Esophagus squamous epithelium (tissue), 5 donors: ENCODE results near the gene ERCC6L2. TPM values are rescaled to one million over a fixed set of nuclear protein-coding genes. Genes with fewer than 3 reads are reported as not detected.
A peak's percentile ranks its signal among the peaks of the same experiment; 100 is the strongest.

Source experiments
- DNase-seq: peaks from one replicate; lab custom pipeline; 2025; lab: John Stamatoyannopoulos, UW
- H3K27ac ChIP-seq, 4 donors: fragments of 200-600 bp; sonication (generic); one replicate each; pipeline ENCODE4 v1.5.1; 2016 to 2019; ENCODE audit warnings: mild to moderate bottlenecking in 1 of 4
- H3K27me3 ChIP-seq, 4 donors: fragments of 200-600 bp; sonication (generic); 1 replicate in 3 of 4; 2 replicates in 1 of 4; pipeline versions ENCODE4 v1.5.1 to v1.6.0; 2017 to 2021; ENCODE audit warnings: antibody characterized with exemption in 1 of 4
- H3K36me3 ChIP-seq, 3 donors: fragments of 200-600 bp; sonication (generic); one replicate each; pipeline ENCODE4 v1.5.1; 2016 to 2019
- H3K4me1 ChIP-seq, 3 donors: fragments of 200-600 bp; sonication (generic); one replicate each; pipeline ENCODE4 v1.5.1; 2017 to 2019
- H3K4me3 ChIP-seq, 4 donors: fragments of 200-600 bp; sonication (generic); 1 replicate in 3 of 4; 2 replicates in 1 of 4; pipeline ENCODE4 v1.5.1; 2016 to 2019; ENCODE audit warnings: mild to moderate bottlenecking in 2 of 4, moderate library complexity in 1 of 4
- H3K9me3 ChIP-seq, 3 donors: fragments of 200-600 bp; sonication (generic); one replicate each; pipeline ENCODE4 v1.5.1; 2016 to 2019
- CTCF ChIP-seq, 6 experiments: fragments of 450-650 bp in 4 of 6; fragments of 200-600 bp in 2 of 6; sonication (generic) in 2 of 6; IDR thresholded peaks; one replicate each; pipeline ENCODE4 v1.5.1; 2016 to 2019; ENCODE audit warnings: antibody characterized with exemption in 6 of 6, mild to moderate bottlenecking in 4 of 6, moderate library complexity in 4 of 6
- POLR2A ChIP-seq, 4 donors: fragments of 450-650 bp; IDR thresholded peaks; one replicate each; pipeline ENCODE4 v1.6.1; 2017; ENCODE audit warnings: antibody characterized with exemption in 4 of 4, mild to moderate bottlenecking in 4 of 4, moderate library complexity in 3 of 4
- WGBS, 2 donors: methylation state at CpG; one replicate each; pipeline ENCODE4 v1.1.5; 2018; 5-methylcytosine and 5-hydroxymethylcytosine counted together
- intact Hi-C: fragments of 100-400 bp; cut with DNase I; formaldehyde crosslinking; loops from one replicate; pipeline ENCODE4 v1.15.0; 2022
- total RNA-seq, 4 donors: library from RNA; depleted of rRNA; stranded (reverse); fragments of >200 nt; gene quantifications; one replicate each; pipeline ENCODE4 v1.1.0, GENCODE V29; 2016
- donor health status: DM: yes; HTN: yes; CAD: no.

ERCC6L2 gene
- total RNA-seq, 4 donors from 2014 or later = 32.7 to 70.8 (median 34.0) TPM

DNA sequence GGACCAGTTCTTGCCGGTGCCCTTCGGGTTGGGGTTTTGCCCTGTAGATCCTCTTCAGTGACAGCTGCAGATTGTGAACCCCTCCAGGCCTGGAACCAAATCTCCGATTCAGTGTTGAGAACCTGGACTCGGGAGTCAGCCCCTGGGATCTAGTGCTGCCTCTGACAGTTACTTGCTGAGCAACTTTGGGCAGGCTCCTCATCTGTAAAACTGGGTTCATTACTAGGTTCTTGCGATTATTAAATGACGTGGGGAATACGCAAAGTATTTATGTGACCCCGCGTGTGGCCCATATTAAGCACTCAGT, 600 bp downstream of the ERCC6L2 start:
- Histone ChIP-seq H3K27ac (no peak overlapping the region), H3K27me3 (no peaks in the 10 kb centered on the region), H3K4me1 (peaks cover 0 to 30% (median 6%) of the 10 kb centered on the region in 3 donors), H3K9me3 (no peaks in the 10 kb centered on the region), H3K36me3 (peaks cover 0 to 21% (median 0%) of the 10 kb centered on the region in 3 donors), H3K4me3 (no peak overlapping the region)
- DNase-seq = no peak
- 1% methylated on average over 7 to 9 of the region's 9 CpGs for WGBS, 2 donors
- intact Hi-C loops = no loop called here
- TF ChIP-seq POLR2A (IDR thresholded peaks at IDR 0.05) = no peak
- no peak for TF ChIP-seq CTCF (IDR thresholded peaks at IDR 0.05)

DNA sequence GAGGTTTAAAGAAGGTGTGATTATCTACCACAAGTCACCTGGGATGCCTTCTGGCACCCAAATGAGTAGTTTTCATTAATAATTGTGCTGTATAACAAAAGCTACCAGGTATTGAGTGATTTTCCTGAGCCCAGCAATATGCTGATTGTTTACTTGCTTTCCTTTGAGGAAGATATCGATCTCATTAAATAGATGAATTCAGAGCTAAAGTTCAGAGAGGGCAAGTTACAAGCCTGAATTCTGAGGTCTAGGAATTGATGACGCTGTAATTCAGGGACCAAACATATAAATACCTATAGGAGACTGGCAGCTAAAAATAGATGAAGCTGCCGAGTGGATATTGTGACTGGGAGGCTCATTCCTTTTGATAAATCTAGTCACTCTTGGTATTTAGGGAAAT, 1.1 kb downstream of the ERCC6L2 start:
- no peak for DNase-seq
- Histone ChIP-seq H3K4me3 (no peak overlapping the region), H3K9me3 (no peaks in the 10 kb centered on the region), H3K27ac (no peak overlapping the region), H3K27me3 (no peaks in the 10 kb centered on the region), H3K36me3 (peaks cover 0 to 21% (median 0%) of the 10 kb centered on the region in 3 donors), H3K4me1 (peaks cover 0 to 30% (median 6%) of the 10 kb centered on the region in 3 donors)
- TF ChIP-seq CTCF (IDR thresholded peaks at IDR 0.05) (no peak), POLR2A (IDR thresholded peaks at IDR 0.05) (no peak)
- intact Hi-C loops = no loop called here
- WGBS, 2 donors = 11 to 25% methylated on average over 3 of the region's 3 CpGs

DNA sequence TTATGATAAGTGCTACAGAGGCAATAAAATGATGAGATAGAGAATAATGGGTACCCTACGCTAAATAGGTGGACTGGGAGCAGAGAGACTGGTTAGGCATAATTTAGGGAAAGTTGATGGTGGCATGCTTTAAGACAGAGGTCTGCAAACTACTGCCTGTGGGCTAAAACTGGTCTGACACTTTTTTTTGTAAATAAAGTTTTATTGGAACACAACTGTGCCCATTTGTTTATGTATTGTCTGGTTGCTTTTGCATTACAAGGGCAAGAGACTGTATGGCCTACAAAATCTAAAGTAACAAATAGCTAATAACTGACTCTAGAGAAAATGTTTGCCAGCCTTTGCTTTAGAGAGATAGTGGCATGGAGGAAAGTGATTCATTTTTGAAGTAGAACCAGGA, 2.5 kb downstream of the ERCC6L2 start:
- Histone ChIP-seq H3K4me3 (no peak overlapping the region), H3K27me3 (no peaks in the 10 kb centered on the region), H3K4me1 (peaks cover 0 to 30% (median 6%) of the 10 kb centered on the region in 3 donors), H3K9me3 (no peaks in the 10 kb centered on the region), H3K36me3 (peaks cover 0 to 21% (median 0%) of the 10 kb centered on the region in 3 donors), H3K27ac (no peak overlapping the region)
- 91 to 95% methylated on average over 1 of the region's 1 CpG for WGBS, 2 donors
- no peak for DNase-seq
- TF ChIP-seq POLR2A (IDR thresholded peaks at IDR 0.05) (no peak), CTCF (IDR thresholded peaks at IDR 0.05) (no peak)
- intact Hi-C loops = no loop called here

- no peaks in the 10 kb centered on the region for H3K27me3 ChIP-seq
- peaks cover 0 to 17% (median under 1%) of the 10 kb centered on the region in 3 donors for H3K4me1 ChIP-seq
- no peaks in the 10 kb centered on the region for H3K9me3 ChIP-seq
- intact Hi-C loops = no loop called here
- peak overlapping the region in 1 of 4 donors; percentile 18 for H3K27ac ChIP-seq
- TF ChIP-seq POLR2A (IDR thresholded peaks at IDR 0.05) (no peak), CTCF (IDR thresholded peaks at IDR 0.05) (no peak)
- no peak overlapping the region for H3K4me3 ChIP-seq
- peaks cover 0 to 37% (median 0%) of the 10 kb centered on the region in 3 donors for H3K36me3 ChIP-seq
- DNase-seq = no peak
Observed at GRCh38 chr9:95879591-95879990, 4.1 kb downstream of the ERCC6L2 start.

DNA sequence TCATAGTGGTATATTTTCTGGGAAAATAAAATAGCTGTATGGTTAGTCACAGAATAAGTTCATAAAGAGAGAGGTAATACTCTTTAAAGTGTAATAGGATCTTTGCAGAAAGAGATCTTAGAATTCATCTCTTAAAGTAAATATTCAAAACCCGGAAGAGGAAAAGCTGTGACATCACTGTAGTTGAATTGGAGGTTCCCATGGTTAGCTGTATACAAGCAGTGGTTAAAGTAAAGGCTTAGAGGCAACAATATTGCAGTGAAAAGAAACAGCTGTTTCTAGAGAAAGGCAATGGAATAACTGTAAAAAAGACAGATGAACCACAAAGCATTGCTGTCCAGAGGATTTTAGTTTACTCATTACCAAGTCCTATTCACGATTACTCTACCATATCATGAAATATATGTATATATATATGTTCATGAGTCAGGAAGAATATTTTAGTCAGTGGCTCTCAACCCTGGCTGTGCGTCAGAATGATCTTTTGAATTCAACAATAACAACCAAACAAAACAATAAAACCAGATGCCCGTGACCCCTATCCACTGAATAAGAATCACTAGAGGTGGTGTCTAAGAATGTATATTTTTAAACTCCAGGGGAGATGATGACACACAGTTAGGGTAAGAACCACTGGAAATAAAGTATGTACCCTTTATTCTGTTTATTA, 4.7 kb downstream of the ERCC6L2 start:
- no peaks in the 10 kb centered on the region for H3K9me3 ChIP-seq
- WGBS, 2 donors = 55 to 61% methylated on average over 4 of the region's 4 CpGs
- intact Hi-C loops = no loop called here
- no peaks in the 10 kb centered on the region for H3K27me3 ChIP-seq
- H3K4me1 ChIP-seq = peaks cover 0 to 12% (median 0%) of the 10 kb centered on the region in 3 donors
- no peak for TF ChIP-seq POLR2A (IDR thresholded peaks at IDR 0.05)
- TF ChIP-seq CTCF (IDR thresholded peaks at IDR 0.05) = no peak
- DNase-seq = no peak
- peak overlapping the region in 1 of 4 donors; percentile 18 for H3K27ac ChIP-seq
- peaks cover 0 to 43% (median 0%) of the 10 kb centered on the region in 3 donors for H3K36me3 ChIP-seq
- H3K4me3 ChIP-seq = no peak overlapping the region
